GM23338 (cell line): ENCODE measurements around the gene GCNT2. TPM values are rescaled to one million over a fixed set of nuclear protein-coding genes. Genes with fewer than 3 reads are reported as not detected.

Source experiments
- ATAC-seq: fragments of 200-7000 bp; cut with Tn5 transposase; 3 replicates; pipeline ENCODE4 v1.9.1; 2020
- DNase-seq: peaks from one replicate; pipeline ENCODE4 v3.0.0-alpha.2; 2015; ENCODE audit warnings: low spot score
- H2AFZ ChIP-seq: fragments of 200-600 bp; sonication (generic); 2 replicates; pipeline ENCODE4 v1.8.0; 2016; ENCODE audit warnings: antibody characterized with exemption, mild to moderate bottlenecking, moderate library complexity
- H3F3A ChIP-seq: fragments of 200-600 bp; sonication (generic); replicated peaks from 2 replicates; pipeline ENCODE4 v1.8.0; 2017; ENCODE audit warnings: antibody characterized with exemption, mixed run types, low read depth
- H3K27ac ChIP-seq: fragments of 200-600 bp; sonication (generic); 2 replicates; pipeline ENCODE4 v1.6.1; 2016; ENCODE audit warnings: low read depth
- H3K27me3 ChIP-seq: fragments of 200-600 bp; sonication (generic); 2 replicates; pipeline ENCODE4 v1.8.0; 2016; ENCODE audit warnings: mild to moderate bottlenecking, mixed run types, moderate library complexity; ENCODE audit not compliant: insufficient read depth
- H3K36me3 ChIP-seq: fragments of 200-600 bp; sonication (generic); 2 replicates; pipeline ENCODE4 v1.8.0; 2016; ENCODE audit warnings: mild to moderate bottlenecking; ENCODE audit not compliant: insufficient read depth
- H3K4me1 ChIP-seq: fragments of 200-600 bp; sonication (generic); 2 replicates; pipeline ENCODE4 v1.8.0; 2016; ENCODE audit warnings: mild to moderate bottlenecking, moderate library complexity; ENCODE audit not compliant: insufficient read depth
- H3K4me2 ChIP-seq: fragments of 200-600 bp; sonication (generic); 2 replicates; pipeline ENCODE4 v1.7.1; 2017; ENCODE audit warnings: mixed run types
- H3K4me3 ChIP-seq: fragments of 200-600 bp; sonication (generic); 2 replicates; pipeline ENCODE4 v1.6.1; 2016; ENCODE audit warnings: mixed run types
- H3K79me2 ChIP-seq: fragments of 200-600 bp; sonication (generic); replicated peaks from 2 replicates; pipeline ENCODE4 v1.8.0; 2017; ENCODE audit warnings: mild to moderate bottlenecking; ENCODE audit not compliant: insufficient read depth
- H3K9me2 ChIP-seq: fragments of 200-600 bp; sonication (generic); 2 replicates; pipeline ENCODE4 v1.8.0; 2017; ENCODE audit not compliant: insufficient read depth
- H4K20me1 ChIP-seq: fragments of 200-600 bp; sonication (generic); replicated peaks from 2 replicates; pipeline ENCODE4 v1.8.0; 2017; ENCODE audit warnings: mild to moderate bottlenecking; ENCODE audit not compliant: insufficient read depth
- H3K27ac Mint-ChIP-seq: 2 replicates; pipeline ENCODE4 v1.8.0; 2020; ENCODE audit warnings: inconsistent platforms, mild to moderate bottlenecking, moderate library complexity, mixed read lengths
- H3K27me3 Mint-ChIP-seq: 3 replicates; pipeline ENCODE4 v1.8.0; 2022; ENCODE audit warnings: low read depth, mild to moderate bottlenecking, moderate library complexity, mixed read lengths, inconsistent platforms; ENCODE audit not compliant: insufficient read depth, poor library complexity
- H3K36me3 Mint-ChIP-seq: 3 replicates; pipeline ENCODE4 v1.8.0; 2021; ENCODE audit warnings: low read depth, mild to moderate bottlenecking, inconsistent platforms, moderate library complexity, mixed read lengths
- H3K4me1 Mint-ChIP-seq: 3 replicates; pipeline ENCODE4 v1.8.0; 2020; ENCODE audit warnings: mild to moderate bottlenecking, inconsistent platforms, mixed read lengths
- H3K4me3 Mint-ChIP-seq: 3 replicates; pipeline ENCODE4 v1.8.0; 2021; ENCODE audit warnings: moderate library complexity, mild to moderate bottlenecking, inconsistent platforms, mixed read lengths
- H3K9me3 Mint-ChIP-seq: 3 replicates; pipeline ENCODE4 v1.8.0; 2020; ENCODE audit warnings: moderate library complexity, mild to moderate bottlenecking, inconsistent platforms, mixed read lengths
- CREB1 ChIP-seq: fragments of 250-450 bp; sonication (Bioruptor Pico); IDR thresholded peaks from 2 replicates; pipeline ENCODE4 v1.5.0; 2020; ENCODE audit warnings: low read depth, mild to moderate bottlenecking, moderate library complexity
- EZH2 ChIP-seq: fragments of 200-600 bp; sonication (generic); IDR thresholded peaks from one replicate; pipeline ENCODE4 v1.8.0; 2017; ENCODE audit warnings: antibody characterized with exemption, mild to moderate bottlenecking, low read depth; ENCODE audit not compliant: unreplicated experiment
- NANOG ChIP-seq: IDR thresholded peaks from 2 replicates; pipeline ENCODE4 v1.6.1; 2016; ENCODE audit warnings: antibody characterized with exemption, borderline replicate concordance
- POLR2AphosphoS5 ChIP-seq: IDR thresholded peaks from 2 replicates; pipeline ENCODE4 v1.6.1; 2016; ENCODE audit warnings: antibody characterized with exemption, low read depth
- STAT1 ChIP-seq: IDR thresholded peaks from one replicate; pipeline ENCODE4 v1.6.1; 2016; ENCODE audit warnings: antibody characterized with exemption; ENCODE audit not compliant: unreplicated experiment
- ZNF114 ChIP-seq: fragments of 250-450 bp; sonication (Bioruptor Pico); IDR thresholded peaks from 2 replicates; pipeline ENCODE4 v1.5.0; 2020; ENCODE audit warnings: mild to moderate bottlenecking, moderate library complexity
- ZNF331 ChIP-seq: fragments of 250-450 bp; sonication (Bioruptor Pico); IDR thresholded peaks from 2 replicates; pipeline ENCODE4 v1.5.0; 2020; ENCODE audit warnings: low read depth, mild to moderate bottlenecking, moderate library complexity
- polyA plus RNA-seq: library from polyadenylated mRNA; unstranded; fragments of >200 nt; fragmentation: Nextera tagmentation; extraction: Ambion mirVana; gene quantifications from 2 replicates; pipeline ENCODE4 v1.2.1, GENCODE V29; 2016
- total RNA-seq: library from RNA; depleted of rRNA; stranded (reverse); fragments of >200 nt; shearing (Covaris generic); gene quantifications from 2 replicates; pipeline ENCODE4 v1.2.3, GENCODE V29; 2014
- TF ChIP-seq, protein P1 (sequence below): IDR thresholded peaks from 2 replicates; pipeline ENCODE4 v1.6.1; 2016; ENCODE audit warnings: antibody characterized with exemption
- TF ChIP-seq, protein P2 (sequence below): IDR thresholded peaks from one replicate; pipeline ENCODE4 v1.6.1; 2018; ENCODE audit warnings: antibody characterized with exemption; ENCODE audit not compliant: unreplicated experiment
- TF ChIP-seq, protein P3 (sequence below): fragments of 250-450 bp; sonication (Bioruptor Pico); IDR thresholded peaks from 2 replicates; pipeline ENCODE4 v1.5.0; 2020; ENCODE audit warnings: mild to moderate bottlenecking, moderate library complexity
- TF ChIP-seq, protein P4 (sequence below), 2 experiments: fragments of 200-600 bp in 1 of 2; sonication (generic) in 1 of 2; conservative IDR thresholded peaks; 2 replicates each; pipeline versions ENCODE4 v1.5.1 to v1.6.1; 2016 to 2017; ENCODE audit warnings: antibody characterized with exemption in 2 of 2, low read depth in 2 of 2, mild to moderate bottlenecking in 2 of 2, moderate library complexity in 1 of 2

Gene GCNT2
- total and polyA plus RNA-seq, 2 experiments from 2014 or later: 28.3 to 137 TPM

DNA sequence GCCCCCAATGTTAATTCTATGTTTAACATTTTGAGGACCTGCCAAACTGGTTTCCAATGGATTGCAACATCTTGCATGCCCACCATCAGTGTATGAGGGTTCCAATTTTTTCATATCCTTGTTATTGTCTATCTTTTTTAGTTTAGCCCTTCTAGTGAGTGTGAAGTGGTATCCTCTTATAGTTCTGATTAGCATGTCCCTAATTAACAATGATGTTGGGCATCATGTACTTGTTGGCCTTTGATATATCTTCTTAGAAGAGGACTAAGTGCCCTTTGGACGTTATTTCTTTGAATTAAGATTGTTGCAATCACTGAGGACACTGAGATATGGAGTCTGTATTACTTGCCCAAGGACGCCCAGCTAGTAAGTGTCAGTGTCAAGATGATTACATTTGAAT is 22.3 kb downstream of the GCNT2 start (continued):
- TF ChIP-seq, protein P1, sequence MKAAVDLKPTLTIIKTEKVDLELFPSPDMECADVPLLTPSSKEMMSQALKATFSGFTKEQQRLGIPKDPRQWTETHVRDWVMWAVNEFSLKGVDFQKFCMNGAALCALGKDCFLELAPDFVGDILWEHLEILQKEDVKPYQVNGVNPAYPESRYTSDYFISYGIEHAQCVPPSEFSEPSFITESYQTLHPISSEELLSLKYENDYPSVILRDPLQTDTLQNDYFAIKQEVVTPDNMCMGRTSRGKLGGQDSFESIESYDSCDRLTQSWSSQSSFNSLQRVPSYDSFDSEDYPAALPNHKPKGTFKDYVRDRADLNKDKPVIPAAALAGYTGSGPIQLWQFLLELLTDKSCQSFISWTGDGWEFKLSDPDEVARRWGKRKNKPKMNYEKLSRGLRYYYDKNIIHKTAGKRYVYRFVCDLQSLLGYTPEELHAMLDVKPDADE: no peak
- TF ChIP-seq ZNF114 (no peak), ZNF331 (CRISPR knock-in tag) (no peak), EZH2 (no peak)

DNA sequence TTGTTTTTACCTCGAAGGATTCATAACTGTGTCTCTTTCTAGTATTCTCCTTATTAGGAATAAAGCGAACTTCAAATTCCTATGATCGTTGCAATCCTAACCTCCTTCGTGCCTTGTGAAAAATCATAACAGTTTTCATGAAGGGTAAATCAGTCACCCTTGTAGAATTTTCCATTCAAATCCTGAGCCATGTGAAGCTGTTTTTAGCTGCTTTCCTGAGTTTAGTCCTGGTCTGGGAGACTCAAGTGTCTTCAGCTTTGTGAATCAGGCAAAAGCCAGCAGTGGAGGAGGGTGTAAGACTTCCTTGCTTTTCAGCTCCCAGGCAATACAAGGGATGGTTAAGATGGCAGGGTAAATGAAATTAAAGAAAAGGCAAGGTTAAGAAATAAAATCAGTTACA is 24.3 kb downstream of the GCNT2 start:
- no peaks in the 10 kb centered on the region for H3K36me3 Mint-ChIP-seq
- H3K4me1 Mint-ChIP-seq: peaks cover 17% of the 10 kb centered on the region
- Histone ChIP-seq H3K4me1 (peaks cover 29% of the 10 kb centered on the region), H3K79me2 (0 out of 2 replicates have a peak, but pooled peaks cover 8% of the 10 kb centered on the region), H3K27me3 (no peaks in the 10 kb centered on the region), H4K20me1 (no peaks in the 10 kb centered on the region), H3K36me3 (no peaks in the 10 kb centered on the region), H2AFZ (peak overlapping the region; percentile 54; the same call in 1 of the 2 replicates), H3F3A (no peaks in the 10 kb centered on the region), H3K4me2 (no peak overlapping the region), H3K9me2 (no peaks in the 10 kb centered on the region), H3K27ac (no peak overlapping the region), H3K4me3 (no peak overlapping the region)
- no peak for DNase-seq
- 0 out of 2 replicates have a peak overlapping the region, but pooled peaks have one; percentile 11 for H3K27ac Mint-ChIP-seq
- H3K9me3 Mint-ChIP-seq: no peaks in the 10 kb centered on the region
- no peak overlapping the region for H3K4me3 Mint-ChIP-seq
- peak; percentile 37; the same call in 1 of the 3 replicates for ATAC-seq
- no peaks in the 10 kb centered on the region for H3K27me3 Mint-ChIP-seq
- TF ChIP-seq NANOG (no peak), ZNF331 (CRISPR knock-in tag) (no peak), POLR2AphosphoS5 (no peak), STAT1 (no peak), ZNF114 (no peak), CREB1 (no peak)
- TF ChIP-seq, protein P2, sequence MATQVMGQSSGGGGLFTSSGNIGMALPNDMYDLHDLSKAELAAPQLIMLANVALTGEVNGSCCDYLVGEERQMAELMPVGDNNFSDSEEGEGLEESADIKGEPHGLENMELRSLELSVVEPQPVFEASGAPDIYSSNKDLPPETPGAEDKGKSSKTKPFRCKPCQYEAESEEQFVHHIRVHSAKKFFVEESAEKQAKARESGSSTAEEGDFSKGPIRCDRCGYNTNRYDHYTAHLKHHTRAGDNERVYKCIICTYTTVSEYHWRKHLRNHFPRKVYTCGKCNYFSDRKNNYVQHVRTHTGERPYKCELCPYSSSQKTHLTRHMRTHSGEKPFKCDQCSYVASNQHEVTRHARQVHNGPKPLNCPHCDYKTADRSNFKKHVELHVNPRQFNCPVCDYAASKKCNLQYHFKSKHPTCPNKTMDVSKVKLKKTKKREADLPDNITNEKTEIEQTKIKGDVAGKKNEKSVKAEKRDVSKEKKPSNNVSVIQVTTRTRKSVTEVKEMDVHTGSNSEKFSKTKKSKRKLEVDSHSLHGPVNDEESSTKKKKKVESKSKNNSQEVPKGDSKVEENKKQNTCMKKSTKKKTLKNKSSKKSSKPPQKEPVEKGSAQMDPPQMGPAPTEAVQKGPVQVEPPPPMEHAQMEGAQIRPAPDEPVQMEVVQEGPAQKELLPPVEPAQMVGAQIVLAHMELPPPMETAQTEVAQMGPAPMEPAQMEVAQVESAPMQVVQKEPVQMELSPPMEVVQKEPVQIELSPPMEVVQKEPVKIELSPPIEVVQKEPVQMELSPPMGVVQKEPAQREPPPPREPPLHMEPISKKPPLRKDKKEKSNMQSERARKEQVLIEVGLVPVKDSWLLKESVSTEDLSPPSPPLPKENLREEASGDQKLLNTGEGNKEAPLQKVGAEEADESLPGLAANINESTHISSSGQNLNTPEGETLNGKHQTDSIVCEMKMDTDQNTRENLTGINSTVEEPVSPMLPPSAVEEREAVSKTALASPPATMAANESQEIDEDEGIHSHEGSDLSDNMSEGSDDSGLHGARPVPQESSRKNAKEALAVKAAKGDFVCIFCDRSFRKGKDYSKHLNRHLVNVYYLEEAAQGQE: no peak
- TF ChIP-seq, protein P3, sequence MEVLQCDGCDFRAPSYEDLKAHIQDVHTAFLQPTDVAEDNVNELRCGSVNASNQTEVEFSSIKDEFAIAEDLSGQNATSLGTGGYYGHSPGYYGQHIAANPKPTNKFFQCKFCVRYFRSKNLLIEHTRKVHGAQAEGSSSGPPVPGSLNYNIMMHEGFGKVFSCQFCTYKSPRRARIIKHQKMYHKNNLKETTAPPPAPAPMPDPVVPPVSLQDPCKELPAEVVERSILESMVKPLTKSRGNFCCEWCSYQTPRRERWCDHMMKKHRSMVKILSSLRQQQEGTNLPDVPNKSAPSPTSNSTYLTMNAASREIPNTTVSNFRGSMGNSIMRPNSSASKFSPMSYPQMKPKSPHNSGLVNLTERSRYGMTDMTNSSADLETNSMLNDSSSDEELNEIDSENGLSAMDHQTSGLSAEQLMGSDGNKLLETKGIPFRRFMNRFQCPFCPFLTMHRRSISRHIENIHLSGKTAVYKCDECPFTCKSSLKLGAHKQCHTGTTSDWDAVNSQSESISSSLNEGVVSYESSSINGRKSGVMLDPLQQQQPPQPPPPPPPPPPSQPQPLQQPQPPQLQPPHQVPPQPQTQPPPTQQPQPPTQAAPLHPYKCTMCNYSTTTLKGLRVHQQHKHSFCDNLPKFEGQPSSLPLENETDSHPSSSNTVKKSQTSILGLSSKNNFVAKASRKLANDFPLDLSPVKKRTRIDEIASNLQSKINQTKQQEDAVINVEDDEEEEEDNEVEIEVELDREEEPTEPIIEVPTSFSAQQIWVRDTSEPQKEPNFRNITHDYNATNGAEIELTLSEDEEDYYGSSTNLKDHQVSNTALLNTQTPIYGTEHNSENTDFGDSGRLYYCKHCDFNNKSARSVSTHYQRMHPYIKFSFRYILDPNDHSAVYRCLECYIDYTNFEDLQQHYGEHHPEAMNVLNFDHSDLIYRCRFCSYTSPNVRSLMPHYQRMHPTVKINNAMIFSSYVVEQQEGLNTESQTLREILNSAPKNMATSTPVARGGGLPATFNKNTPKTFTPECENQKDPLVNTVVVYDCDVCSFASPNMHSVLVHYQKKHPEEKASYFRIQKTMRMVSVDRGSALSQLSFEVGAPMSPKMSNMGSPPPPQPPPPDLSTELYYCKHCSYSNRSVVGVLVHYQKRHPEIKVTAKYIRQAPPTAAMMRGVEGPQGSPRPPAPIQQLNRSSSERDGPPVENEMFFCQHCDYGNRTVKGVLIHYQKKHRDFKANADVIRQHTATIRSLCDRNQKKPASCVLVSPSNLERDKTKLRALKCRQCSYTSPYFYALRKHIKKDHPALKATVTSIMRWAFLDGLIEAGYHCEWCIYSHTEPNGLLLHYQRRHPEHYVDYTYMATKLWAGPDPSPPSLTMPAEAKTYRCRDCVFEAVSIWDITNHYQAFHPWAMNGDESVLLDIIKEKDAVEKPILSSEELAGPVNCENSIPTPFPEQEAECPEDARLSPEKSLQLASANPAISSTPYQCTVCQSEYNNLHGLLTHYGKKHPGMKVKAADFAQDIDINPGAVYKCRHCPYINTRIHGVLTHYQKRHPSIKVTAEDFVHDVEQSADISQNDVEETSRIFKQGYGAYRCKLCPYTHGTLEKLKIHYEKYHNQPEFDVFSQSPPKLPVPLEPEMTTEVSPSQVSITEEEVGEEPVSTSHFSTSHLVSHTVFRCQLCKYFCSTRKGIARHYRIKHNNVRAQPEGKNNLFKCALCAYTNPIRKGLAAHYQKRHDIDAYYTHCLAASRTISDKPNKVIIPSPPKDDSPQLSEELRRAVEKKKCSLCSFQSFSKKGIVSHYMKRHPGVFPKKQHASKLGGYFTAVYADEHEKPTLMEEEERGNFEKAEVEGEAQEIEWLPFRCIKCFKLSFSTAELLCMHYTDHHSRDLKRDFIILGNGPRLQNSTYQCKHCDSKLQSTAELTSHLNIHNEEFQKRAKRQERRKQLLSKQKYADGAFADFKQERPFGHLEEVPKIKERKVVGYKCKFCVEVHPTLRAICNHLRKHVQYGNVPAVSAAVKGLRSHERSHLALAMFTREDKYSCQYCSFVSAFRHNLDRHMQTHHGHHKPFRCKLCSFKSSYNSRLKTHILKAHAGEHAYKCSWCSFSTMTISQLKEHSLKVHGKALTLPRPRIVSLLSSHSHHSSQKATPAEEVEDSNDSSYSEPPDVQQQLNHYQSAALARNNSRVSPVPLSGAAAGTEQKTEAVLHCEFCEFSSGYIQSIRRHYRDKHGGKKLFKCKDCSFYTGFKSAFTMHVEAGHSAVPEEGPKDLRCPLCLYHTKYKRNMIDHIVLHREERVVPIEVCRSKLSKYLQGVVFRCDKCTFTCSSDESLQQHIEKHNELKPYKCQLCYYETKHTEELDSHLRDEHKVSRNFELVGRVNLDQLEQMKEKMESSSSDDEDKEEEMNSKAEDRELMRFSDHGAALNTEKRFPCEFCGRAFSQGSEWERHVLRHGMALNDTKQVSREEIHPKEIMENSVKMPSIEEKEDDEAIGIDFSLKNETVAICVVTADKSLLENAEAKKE: no peak
- TF ChIP-seq, protein P4, sequence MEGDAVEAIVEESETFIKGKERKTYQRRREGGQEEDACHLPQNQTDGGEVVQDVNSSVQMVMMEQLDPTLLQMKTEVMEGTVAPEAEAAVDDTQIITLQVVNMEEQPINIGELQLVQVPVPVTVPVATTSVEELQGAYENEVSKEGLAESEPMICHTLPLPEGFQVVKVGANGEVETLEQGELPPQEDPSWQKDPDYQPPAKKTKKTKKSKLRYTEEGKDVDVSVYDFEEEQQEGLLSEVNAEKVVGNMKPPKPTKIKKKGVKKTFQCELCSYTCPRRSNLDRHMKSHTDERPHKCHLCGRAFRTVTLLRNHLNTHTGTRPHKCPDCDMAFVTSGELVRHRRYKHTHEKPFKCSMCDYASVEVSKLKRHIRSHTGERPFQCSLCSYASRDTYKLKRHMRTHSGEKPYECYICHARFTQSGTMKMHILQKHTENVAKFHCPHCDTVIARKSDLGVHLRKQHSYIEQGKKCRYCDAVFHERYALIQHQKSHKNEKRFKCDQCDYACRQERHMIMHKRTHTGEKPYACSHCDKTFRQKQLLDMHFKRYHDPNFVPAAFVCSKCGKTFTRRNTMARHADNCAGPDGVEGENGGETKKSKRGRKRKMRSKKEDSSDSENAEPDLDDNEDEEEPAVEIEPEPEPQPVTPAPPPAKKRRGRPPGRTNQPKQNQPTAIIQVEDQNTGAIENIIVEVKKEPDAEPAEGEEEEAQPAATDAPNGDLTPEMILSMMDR (conservative IDR thresholded peaks at IDR 0.05; ENCODE audit: low read depth in 2 of 2): no peak
- TF ChIP-seq, protein P1: no peak
